Gastroesophageal sphincter (tissue), 4 donors: ENCODE data around the gene LIN52. TPM values are rescaled to one million over a fixed set of nuclear protein-coding genes. Genes with fewer than 3 reads are reported as not detected.

ENCODE experiments used
- ATAC-seq: fragments of 150-250 bp; one replicate; pipeline ENCODE4 v1.9.1; 2016; ENCODE audit warnings: mild to moderate bottlenecking, moderate library complexity
- H3K27ac ChIP-seq, 4 donors: fragments of 200-600 bp; sonication (generic) in 3 of 4; 1 replicate in 3 of 4; 2 replicates in 1 of 4; pipeline ENCODE4 v1.5.1; 2016 to 2019
- H3K27me3 ChIP-seq: fragments of 200-600 bp; sonication (generic); one replicate; pipeline ENCODE4 v1.5.1; 2019
- H3K36me3 ChIP-seq, 2 donors: fragments of 200-600 bp; sonication (generic); one replicate each; pipeline ENCODE4 v1.5.1; 2019; ENCODE audit warnings: control low read depth in 1 of 2
- H3K4me1 ChIP-seq, 3 donors: fragments of 200-600 bp; sonication (generic); 1 replicate in 2 of 3; 2 replicates in 1 of 3; pipeline ENCODE4 v1.5.1; 2016 to 2019; ENCODE audit warnings: control low read depth in 2 of 3
- H3K4me3 ChIP-seq, 2 donors: fragments of 200-600 bp; sonication (generic); one replicate each; pipeline ENCODE4 v1.5.1; 2019; ENCODE audit warnings: mild to moderate bottlenecking in 1 of 2, moderate library complexity in 1 of 2
- H3K9me3 ChIP-seq, 3 donors: fragments of 200-600 bp; sonication (generic); one replicate each; pipeline ENCODE4 v1.5.1; 2017 to 2019; ENCODE audit warnings: control low read depth in 2 of 3
- CTCF ChIP-seq, 4 experiments: fragments of 200-600 bp in 2 of 4; fragments of 450-650 bp in 2 of 4; sonication (generic) in 1 of 4; IDR thresholded peaks; one replicate each; pipeline ENCODE4 v1.5.1; 2017 to 2019; ENCODE audit warnings: antibody characterized with exemption in 4 of 4, mild to moderate bottlenecking in 2 of 4, moderate library complexity in 2 of 4
- EP300 ChIP-seq: sonication (generic); formaldehyde crosslinking; IDR thresholded peaks from one replicate; pipeline ENCODE4 v1.6.1; 2017; ENCODE audit warnings: antibody characterized with exemption, mild to moderate bottlenecking
- POLR2A ChIP-seq, 2 donors: fragments of 450-650 bp; IDR thresholded peaks; one replicate each; pipeline ENCODE4 v1.6.1; 2017; ENCODE audit warnings: antibody characterized with exemption in 2 of 2, mild to moderate bottlenecking in 2 of 2, moderate library complexity in 1 of 2
- POLR2AphosphoS5 ChIP-seq: sonication (generic); formaldehyde crosslinking; IDR thresholded peaks from one replicate; pipeline ENCODE4 v1.6.1; 2017; ENCODE audit warnings: antibody characterized with exemption
- WGBS, 2 donors: methylation state at CpG; one replicate each; pipeline ENCODE4 v1.1.5; 2018; ENCODE audit warnings: low coverage in 1 of 2; 5-methylcytosine and 5-hydroxymethylcytosine counted together
- total RNA-seq, 4 donors: library from RNA; depleted of rRNA; stranded (reverse); fragments of >200 nt; gene quantifications; one replicate each; pipeline ENCODE4 v1.1.0, GENCODE V29; 2016

Gene LIN52
- total RNA-seq, 4 donors from 2014 or later = 8.1 to 15.9 (median 9.9) TPM

- no peaks in the 10 kb centered on the region for H3K27me3 ChIP-seq
- 69% methylated on average over 3 of the region's 3 CpGs for WGBS, 2 donors
- no peak for ATAC-seq
- no peak overlapping the region for H3K4me3 ChIP-seq
- H3K36me3 ChIP-seq = peaks cover 0 to 100% of the 10 kb centered on the region in 2 donors
- H3K9me3 ChIP-seq = peaks cover 0 to 2% (median 0%) of the 10 kb centered on the region in 3 donors
- no peak for TF ChIP-seq POLR2A (IDR thresholded peaks at IDR 0.05)
- no peak for TF ChIP-seq POLR2AphosphoS5
- no peak for TF ChIP-seq CTCF (IDR thresholded peaks at IDR 0.05)
- no peak for TF ChIP-seq EP300
- H3K27ac ChIP-seq = no peak overlapping the region
- no peaks in the 10 kb centered on the region for H3K4me1 ChIP-seq
Measured at GRCh38 chr14:74065746-74066575, 18.8 kb upstream of the LIN52 start.

GRCh38 chr14:74077401-74077800, 7.4 kb upstream of the LIN52 start:
- H3K9me3 ChIP-seq = no peaks in the 10 kb centered on the region
- no peak for ATAC-seq
- no peak for TF ChIP-seq EP300
- no peak for TF ChIP-seq CTCF (IDR thresholded peaks at IDR 0.05)
- TF ChIP-seq POLR2A (IDR thresholded peaks at IDR 0.05) = no peak
- TF ChIP-seq POLR2AphosphoS5 = no peak

GRCh38 chr14:74080820-74081460, 3.8 kb upstream of the LIN52 start:
- Histone ChIP-seq H3K27ac (no peak overlapping the region), H3K4me3 (no peak overlapping the region), H3K36me3 (peaks cover 0 to 9% of the 10 kb centered on the region in 2 donors), H3K9me3 (no peaks in the 10 kb centered on the region), H3K27me3 (no peaks in the 10 kb centered on the region), H3K4me1 (peaks cover 0 to 34% (median 7%) of the 10 kb centered on the region in 3 donors)
- 62 to 74% methylated on average over 4 of the region's 4 CpGs for WGBS, 2 donors
- ATAC-seq = no peak
- no peak for TF ChIP-seq POLR2A (IDR thresholded peaks at IDR 0.05)
- TF ChIP-seq POLR2AphosphoS5 = no peak
- no peak for TF ChIP-seq CTCF (IDR thresholded peaks at IDR 0.05)
- TF ChIP-seq EP300 = no peak

More at GRCh38 chr14:74077401-74077800, 7.4 kb upstream of the LIN52 start:
- Histone ChIP-seq H3K27ac (no peak overlapping the region), H3K36me3 (peaks cover 0 to 31% of the 10 kb centered on the region in 2 donors), H3K4me3 (no peak overlapping the region), H3K4me1 (peaks cover 0 to 12% (median 0%) of the 10 kb centered on the region in 3 donors), H3K27me3 (no peaks in the 10 kb centered on the region)
- WGBS, 2 donors = 100% methylated on average over 1 of the region's 1 CpG; no CpG with 5 or more reads in 1 of the 2 donors

GRCh38 chr14:74081491-74081890, 3.3 kb upstream of the LIN52 start:
- TF ChIP-seq POLR2A (IDR thresholded peaks at IDR 0.05) (no peak), CTCF (IDR thresholded peaks at IDR 0.05) (no peak), EP300 (no peak), POLR2AphosphoS5 (no peak)
- no peak for ATAC-seq
- no peaks in the 10 kb centered on the region for H3K27me3 ChIP-seq
- 85 to 86% methylated on average over 1 to 2 of the region's 3 CpGs for WGBS, 2 donors
- no peaks in the 10 kb centered on the region for H3K9me3 ChIP-seq
- peaks cover 0 to 9% of the 10 kb centered on the region in 2 donors for H3K36me3 ChIP-seq
- no peak overlapping the region for H3K27ac ChIP-seq
- peaks cover 0 to 39% (median 7%) of the 10 kb centered on the region in 3 donors for H3K4me1 ChIP-seq
- no peak overlapping the region for H3K4me3 ChIP-seq
